ENCODE measurements around the gene ITPA.

The ITPA gene

DNA sequence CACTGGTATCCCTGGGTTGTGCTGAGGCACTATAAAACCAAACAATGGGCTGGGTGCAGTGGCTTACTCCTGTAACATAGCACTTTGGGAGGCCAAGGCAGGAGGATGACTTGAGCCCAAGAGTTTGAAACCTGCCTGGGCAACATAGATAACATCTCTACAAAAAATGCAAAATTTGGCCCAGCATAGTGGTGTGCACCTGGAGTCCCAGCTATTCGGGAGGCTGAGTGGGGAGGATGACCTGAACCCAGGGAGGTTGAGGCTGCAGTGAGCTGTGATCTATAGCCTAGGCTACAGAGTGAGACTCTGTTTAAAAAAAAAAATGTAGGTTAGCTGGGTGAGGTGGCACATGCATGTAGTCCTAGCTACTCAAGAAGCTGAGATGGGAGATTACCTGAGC is 37.4 kb downstream of the ITPA start:
- DNase-seq, result no peak

DNA sequence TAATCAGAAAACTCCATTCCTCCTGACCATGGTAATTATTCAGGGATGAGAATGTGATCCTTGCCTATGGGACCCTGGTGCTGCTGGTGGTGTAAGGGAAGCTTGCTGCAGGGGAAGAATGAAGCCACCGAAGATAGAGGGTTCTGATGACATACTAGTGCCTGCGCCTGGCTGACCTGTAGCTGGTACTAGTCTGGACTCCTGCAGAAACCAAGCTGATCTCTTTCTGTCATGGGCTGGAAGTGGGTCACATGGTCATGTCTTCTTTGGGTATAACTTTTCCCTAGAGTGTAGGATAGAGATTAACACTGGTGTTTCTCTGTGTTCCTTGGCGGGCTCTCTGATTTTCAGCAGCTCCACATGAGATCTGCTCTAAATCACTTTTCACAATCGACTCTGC is 38.3 kb downstream of the ITPA start:
- DNase-seq, result no peak

DNA sequence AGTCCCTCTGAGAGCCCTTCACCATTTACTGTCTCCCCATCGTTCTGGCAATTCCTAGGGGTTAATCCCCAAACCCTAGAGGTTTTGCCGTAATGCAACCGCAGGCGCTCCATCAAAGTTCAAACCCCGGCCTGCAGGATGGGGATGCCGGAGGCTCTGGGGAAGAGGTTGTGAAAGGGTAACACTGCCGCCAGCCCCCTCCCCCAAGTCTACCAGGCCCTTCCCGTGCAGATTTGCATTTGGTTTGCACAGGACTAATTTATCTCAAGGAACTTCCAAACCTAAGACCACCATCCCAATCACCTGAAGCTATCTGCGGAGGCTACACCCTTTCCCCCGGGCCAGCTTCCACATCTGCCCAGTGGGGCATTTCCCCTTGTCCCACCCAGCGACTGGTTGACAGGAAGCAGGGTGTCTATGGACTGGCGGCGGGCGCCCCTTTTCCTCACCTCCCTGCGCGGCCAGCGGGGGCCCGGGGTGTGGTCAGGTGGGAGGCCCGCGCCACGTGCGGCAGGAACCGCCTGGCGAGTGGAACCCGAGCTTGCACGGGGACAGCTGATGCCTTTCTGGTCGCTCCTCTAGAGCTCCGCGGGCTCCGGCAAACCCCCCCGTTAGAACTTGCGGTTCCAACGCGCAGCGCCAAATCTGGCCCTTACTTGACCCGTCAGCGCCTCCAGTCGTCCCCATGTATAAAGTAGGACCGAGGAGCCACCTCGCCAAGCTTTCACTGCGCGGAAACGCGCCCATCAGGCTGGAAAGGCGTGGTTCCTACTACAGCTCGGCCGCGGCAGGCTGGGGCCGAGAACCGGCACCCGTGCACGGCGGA is 39.1 kb downstream of the ITPA start:
- DNase-seq, result peak; percentile 77

DNA sequence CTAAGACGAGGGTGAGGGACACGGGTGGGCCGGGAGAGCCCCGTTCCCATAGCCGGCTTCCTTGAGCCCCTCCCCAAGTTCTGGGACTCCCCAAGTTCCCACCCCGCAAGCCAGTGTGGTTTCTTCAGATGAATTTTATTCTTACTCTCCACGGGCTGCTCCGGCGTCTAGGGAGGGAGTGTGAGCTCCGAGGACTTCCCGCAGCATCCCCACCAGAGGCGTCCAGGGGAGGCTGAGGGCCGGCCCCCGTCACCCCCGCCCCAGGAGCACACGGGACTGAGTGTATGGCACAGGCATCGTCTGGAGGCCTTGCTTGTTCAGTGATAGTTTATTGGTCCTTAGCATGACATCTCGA is 39.7 kb downstream of the ITPA start:
- DNase-seq, result no peak

DNA sequence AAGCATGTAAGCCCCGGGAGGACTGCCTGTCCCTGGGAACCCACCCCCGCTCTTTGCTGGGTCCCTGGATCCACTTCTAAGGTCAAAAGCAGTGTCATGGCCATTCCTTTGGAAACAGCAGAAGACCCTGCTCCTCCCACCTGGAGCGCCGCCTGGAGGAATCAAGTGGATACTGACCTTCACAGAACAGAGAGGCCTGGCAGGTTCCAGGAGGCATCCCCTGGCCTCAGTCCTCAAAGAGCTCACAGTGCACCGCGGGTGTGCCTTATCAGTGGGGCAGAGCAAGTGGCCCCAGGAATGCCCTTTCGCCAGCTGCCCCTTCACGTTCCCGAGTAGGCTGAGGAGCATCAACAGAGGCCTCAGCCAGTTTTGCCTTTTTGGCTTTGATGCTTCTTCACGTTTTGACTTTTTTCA is 40.8 kb downstream of the ITPA start:
- DNase-seq, result no peak

DNA sequence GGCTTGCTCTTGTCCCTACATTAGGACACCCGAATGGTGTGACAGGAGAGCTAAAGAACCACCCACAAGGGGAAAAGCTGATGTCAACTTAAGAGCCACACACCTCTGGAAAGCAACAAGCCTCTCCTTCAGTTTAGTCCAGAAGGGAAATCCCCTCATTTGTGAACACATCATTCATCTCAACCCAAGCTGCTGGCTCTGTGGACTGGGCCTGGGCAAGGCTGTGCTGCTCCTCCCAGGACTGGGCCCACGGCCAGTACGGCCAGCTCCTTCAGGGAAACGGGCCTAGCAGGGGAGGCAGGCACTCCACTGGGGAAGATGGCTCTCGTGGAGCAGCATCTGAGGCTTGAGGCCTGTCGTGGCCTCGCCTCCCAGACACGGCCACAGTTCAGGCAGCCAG is 42.5 kb downstream of the ITPA start:
- no peak for DNase-seq

DNA sequence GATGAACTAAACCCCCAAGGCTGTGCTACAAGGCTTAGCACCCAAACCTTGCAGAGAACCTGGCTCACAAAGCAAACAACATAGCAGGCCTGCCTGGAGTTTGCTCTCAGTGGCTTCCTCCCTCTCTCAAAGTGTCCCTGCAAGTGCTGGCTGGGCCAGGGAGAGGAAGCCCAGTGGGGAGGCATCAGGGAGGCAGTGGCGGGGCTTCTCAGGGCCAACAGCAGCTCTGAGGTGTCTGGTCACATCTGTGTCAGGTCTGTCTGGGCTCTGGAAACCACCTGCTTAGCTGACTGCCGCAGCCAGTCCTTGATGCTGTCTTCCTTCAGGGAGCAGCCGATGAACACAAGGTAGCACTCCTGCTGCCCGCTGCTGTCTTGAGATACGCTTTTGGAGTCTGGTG is 46.4 kb downstream of the ITPA start:
- DNase-seq, result no peak

DNA sequence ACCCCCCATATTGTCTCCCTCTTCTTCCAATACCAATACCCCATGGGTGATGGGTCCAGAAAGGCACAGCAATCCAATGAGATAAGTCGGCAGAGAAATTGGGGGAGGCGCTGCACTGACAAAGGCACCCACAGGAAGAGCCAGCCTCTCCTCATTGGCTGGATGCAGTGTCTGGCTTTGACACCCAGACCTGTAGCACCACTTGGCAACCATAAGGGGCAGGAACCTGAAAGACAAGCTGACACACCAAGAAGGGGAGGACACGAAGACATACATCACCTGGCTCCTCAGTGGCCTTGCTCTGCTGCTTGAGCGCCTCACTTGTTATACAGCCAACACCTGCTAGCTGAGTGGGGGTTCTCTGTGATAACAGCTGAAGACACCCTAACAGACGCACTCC is 49.1 kb downstream of the ITPA start:
- no peak for DNase-seq

DNA sequence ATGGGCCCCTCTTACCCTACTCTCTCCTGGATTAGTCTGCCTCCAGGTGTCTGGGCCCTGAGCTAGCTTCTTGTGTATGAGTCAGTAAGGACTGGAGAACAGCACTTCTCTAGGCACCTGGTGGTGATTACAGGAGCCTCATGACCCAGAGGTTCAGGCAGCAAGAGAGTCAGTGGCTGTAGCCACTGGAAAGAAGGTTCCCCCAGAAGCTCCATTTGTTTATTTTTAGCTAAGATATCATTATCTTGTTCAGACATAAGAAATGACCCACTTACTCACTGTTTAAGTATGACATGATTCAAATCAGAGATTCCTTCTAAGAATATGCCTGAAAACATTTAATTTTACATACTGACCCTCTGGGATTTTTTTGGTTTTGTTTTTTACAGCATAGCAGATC is 53.3 kb downstream of the ITPA start:
- no peak for DNase-seq

DNA sequence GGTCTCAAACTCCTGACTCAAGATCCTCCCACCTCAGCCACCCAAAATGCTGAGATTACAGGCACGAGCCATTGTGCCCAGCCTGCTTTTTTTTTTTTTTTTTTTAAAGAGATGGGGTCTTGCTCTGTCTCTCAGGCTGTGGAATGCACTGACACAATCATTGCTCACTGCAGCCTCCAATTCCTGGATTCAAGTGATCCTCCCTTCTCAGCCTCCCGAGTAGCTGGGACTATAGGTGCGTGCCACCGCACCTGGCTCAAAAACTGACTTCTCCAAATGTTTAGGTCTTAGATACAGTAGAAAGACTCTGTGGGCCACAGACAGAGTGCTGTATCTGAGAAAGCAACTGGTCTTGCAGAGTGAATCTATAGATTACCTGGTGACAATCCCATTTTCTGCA is 60.8 kb downstream of the ITPA start:
- DNase-seq, result no peak

DNA sequence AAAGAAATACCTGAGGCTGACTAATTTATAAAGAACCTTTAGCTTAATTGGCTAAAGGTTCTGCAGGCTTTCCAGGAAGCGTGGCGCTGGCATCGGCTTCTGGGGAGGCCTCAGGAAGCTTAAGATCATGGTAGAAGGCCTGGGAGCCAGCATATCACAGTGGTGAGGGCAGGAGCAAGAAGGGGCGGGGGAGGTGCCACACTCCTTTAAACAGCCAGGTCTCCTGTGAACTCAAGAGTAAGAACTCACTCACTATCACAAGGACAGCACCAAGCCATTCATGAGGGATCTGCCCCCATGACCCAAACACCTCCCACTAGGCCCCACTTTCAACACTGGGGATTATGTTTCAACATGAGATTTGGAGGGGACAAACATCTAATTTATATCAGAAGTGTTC is 64.1 kb downstream of the ITPA start:
- no peak for DNase-seq

Data from hematopoietic multipotent progenitor cell treated with erythropoietin and hydrocortisone succinate and interleukin-3 and kit ligand, for 4 days (in vitro differentiated cells).